G401 (cell line): ENCODE measurements around the gene NXF1. TPM values are rescaled to one million over a fixed set of nuclear protein-coding genes. Genes with fewer than 3 reads are reported as not detected.
"Not testable (repeated sequence)": the region's sequence is repeated elsewhere in the genome, so short reads cannot be mapped to it uniquely, and the experiment has no call there.

Source experiments
- DNase-seq: peaks from one replicate; pipeline ENCODE4 v3.0.0-alpha.2; 2015; ENCODE audit warnings: low spot score
- in situ Hi-C: cut with HindIII; loops from 2 replicates; pipeline ENCODE4 v1.10.0; 2016; ENCODE audit warnings: low sequenced_read_pairs, mixed read lengths
- total RNA-seq: library from RNA; depleted of rRNA; stranded (reverse); fragments of >200 nt; shearing (Covaris generic); gene quantifications from 2 replicates; pipeline ENCODE4 v1.2.3, GENCODE V29; 2014; rRNA removed

The NXF1 gene
- total RNA-seq: 10.2 and 23.3 TPM in 2 replicates

DNA sequence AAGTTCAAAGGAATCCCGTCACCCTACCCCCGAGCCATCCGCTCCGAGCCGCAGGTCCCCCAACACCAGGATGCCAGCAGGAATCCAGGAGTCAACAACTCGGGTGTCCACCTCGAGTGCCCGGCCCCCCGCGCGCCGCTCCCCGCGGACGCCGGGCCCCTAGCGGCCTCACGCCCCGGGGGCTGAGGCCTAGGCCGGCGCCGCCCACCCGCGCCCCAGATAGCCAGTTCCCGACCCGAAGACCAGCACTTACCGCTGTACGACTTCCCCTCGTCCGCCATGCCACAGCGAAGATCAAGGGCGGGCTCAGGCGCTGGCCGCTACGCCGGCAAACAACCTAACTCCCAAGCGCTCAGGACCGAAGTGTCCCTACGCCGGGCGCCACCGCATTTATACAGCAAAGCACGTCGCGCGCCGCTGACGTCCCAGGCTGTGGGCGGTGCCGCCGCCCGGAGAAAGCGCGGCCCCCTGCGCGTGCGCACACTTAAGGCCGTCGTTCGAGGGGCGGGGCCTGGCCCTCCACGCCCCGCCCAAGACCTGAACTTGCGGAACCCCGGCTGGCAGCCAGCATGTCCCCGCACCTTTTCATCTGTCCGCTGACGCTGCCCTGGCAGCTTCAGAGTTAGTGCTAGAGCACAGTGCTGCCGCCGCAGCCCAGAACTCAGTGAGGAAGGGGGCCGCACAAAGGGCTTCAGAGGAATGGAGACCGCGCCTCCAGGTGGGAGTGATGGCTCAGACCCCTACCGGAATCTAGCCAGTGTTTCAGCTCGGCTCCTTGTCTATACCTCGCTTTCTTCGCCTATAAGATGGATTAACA lies at the start of gene NXF1:
Gene NXF1, minus strand, starts transcription at position 365 of the 817 bp plus-strand sequence. Its CDS starts 84 bp downstream, at position 281.
- peak; percentile 95 for DNase-seq
- in situ Hi-C loops: no loop called here

DNA sequence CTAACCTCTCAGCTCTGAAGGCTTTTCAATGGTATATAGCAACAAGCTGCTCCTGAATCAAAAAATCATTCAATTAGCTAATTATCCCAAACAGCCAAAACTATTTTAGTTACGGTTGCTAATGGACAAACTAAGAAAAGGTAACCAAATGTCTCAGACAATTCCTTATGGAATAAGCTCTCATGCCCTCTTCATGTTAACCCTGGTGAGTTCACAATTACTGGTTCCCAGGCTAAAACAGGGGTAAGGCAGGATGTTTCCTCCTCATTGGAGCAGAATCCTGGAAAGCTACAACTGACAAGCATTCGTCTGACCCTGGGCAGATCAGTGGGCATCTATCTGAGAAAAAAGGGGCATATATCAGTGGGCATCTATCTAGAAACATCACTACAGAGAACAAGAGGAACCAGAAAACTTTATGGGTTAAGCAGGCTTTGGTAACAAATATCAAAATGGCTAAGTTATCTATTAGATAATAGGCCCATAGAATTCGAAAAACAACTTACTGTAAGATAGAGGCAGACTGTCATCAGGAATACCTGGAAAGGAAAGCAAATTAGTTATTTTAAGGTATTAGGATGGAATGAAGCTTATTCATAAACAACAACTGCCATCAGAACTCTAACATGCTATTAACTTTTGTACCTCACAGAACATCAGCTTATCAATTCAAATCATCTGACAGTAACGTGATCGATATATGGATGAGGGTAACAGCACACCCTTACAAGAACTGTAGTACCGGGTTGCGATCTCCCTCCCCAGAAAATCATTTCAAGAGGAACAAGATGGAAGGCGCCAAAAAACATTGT lies 49.0 kb upstream of the NXF1 start:
- no peak for DNase-seq
- in situ Hi-C loops: no loop called here

DNA sequence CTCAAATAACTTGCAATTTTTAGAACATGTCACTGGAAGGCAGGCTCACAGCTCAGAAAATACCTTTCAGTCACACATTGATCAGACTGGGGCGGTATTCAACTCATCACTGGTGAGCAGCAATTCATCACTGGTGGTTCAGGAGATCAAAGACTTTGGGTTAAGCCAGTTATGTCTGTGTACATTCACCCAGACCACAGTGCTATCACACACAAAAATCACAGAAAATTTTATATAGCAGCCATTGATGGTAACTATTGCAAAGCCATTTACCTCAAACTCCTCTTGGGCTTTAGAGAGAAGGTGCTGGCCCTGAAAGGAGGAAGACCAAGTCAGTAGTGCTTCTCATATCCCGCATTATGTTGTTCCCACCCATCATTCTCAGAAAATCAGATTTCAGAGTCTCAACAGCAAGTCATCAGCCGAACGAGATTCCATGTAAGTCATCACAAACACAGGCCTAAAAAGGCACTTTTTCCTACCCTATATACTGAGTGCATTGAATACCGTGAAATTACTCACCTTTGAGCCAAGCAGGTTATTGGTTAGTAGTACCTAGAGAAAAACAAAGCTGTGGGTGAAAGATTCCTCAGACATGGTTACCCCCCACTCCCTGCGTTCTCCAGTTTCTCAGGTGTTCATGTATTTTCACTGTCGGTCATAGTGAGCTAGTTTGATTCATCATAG lies 48.2 kb upstream of the NXF1 start:
- no peak for DNase-seq
- in situ Hi-C loops: no loop called here

DNA sequence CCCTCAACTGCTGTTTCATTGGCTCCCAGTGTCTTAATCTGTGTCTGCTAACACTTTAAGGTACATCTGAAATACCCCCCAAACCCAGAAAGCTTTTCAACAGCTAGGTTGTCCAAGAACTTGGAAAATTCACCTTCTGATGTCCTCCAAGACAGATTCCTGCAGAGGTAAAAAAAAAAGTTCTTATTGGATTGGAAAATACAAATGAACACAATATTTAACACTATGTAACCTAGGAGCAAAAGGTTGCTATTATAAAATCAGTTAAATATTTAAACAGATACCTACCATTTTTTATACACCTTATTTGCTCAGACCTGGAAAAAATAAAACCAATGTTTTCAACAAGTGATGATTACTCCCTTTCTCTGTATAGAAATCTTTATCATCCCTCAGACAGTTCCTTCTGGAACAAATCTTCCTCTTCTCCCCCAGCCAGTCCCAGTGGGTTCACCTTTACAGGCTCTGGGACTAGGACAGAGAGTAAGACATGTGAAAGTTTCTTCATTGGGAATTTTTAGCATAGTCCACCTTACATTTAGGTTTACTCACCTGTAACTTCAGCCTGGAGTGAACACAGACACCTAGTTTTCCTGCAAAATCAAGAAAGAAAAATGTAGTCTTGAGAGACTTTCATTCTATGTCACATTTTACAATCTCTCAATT lies 47.4 kb upstream of the NXF1 start:
- DNase-seq: no peak
- in situ Hi-C loops: no loop called here

DNA sequence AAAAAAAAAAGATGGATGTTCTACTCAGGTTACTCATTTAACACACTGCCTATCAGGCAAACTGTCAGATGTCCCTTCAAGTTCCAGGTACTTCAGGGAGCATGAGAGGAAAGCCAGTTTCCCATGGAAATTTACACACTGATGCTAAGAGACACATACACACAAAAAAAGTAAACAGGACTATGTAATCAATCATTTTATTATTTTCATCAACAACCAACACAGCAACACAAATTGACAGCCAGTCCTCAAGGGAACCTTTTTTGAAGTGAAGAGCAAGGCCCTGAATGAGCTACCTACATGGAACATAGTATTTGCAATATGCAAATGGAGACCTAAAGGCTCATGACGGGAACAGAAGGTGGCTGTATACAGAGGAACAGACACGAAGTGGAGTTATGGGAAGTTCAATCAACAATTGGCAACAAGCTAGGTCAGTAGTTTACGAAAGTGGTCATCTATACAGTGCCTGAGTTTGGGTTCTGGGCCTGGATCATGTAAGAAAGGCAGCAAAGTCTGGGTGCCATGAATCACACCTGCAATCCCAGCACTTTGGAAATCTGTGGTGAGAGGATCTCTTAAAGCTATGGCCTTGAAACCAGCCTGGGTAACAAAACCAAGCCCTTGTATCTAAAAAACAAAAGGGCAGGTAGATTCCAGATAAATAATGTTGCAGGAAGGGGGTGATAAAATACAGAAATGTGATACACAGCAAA lies 46.7 kb upstream of the NXF1 start:
- in situ Hi-C loops: no loop called here
- DNase-seq: no peak

DNA sequence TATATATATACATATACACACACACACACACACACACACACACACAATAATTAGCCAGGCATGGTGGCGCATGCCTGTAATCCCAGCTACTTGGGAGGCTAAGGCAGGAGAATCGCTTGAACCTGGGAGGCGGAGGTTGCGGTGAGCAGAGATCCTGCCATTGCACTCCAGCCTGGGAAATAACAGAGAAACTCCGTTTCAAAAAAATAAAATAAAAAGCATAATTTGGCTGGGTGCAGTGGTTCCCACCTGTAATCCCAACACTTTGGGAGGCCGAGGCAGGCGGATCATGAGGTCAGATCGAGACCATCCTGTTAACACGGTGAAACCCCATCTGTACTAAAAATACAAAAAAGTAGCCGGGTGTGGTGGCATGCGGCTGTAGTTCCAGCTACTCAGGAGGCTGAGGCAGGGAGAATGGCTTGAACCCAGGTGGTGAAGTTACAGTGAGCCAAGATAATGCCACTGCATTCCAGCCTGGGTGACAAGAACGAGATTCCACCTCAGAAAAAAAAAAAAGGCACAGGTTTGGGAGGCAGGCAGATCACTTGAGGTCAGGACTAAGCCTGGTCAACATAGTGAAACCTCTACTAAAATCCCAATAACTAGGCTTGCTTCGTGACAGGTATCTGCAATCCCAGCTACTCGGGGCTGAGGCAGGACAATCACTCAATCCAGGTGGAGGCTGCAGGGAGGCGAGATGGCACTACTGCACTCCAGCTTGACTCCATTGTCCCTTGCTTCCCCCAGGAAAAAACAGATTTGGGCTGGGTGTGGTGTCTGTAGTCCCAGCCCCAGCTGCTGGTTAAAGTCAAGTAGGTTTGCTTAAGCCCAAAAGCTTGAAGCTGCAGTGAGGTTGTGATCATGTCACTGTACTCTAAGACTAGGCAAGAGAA lies 45.9 kb upstream of the NXF1 start:
- peak; percentile 49 for DNase-seq
- in situ Hi-C loops: no loop called here

DNA sequence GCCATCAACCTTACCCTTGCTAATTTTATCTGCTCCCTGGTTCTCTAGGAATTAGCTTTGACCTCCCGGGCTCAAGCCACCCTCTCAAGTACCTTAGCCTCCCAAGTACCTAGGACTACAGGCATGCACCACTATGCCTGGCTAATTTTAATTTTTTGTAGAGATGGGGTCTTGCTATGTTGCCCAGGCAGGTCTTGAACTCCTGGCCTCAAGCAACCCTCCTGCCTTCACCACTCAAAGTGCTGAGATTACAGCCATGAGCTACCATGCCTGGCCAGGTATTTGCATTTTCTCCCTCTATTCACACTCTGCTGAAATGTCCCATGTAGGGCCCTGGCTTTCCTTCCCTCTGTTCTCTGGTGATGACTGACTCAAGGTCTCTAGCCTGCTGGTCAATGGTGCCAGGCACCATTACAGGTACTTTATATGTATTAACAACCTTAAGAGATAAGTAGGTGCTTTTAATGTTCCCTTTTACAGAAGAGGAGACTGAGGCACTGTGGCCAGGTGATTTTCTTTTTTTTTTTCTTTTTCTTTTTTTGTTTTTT lies 42.6 kb upstream of the NXF1 start:
- in situ Hi-C loops: no loop called here

DNA sequence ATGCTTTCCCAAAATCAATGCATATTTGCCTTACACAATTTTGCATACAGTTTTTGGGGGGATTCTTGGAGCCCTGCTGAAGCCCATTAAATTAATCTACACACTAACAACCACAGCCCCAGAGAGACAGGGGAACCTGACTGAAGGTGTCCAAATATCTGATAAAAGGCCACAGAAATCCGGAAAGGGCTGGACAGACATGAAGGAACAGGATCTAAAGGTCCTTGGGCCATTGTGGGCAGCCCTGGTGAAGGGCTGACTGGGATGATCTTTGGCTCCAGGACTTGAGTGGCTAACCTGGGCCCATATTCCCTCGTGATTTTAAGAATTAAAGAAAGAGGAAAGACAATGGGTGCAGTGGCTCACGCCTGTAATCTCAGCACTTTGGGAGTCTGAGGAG lies 40.9 kb upstream of the NXF1 start:
- in situ Hi-C loops: no loop called here
- no peak for DNase-seq

More for the DNA sequence above, 42.6 kb upstream of the NXF1 start:
- DNase-seq: no peak

DNA sequence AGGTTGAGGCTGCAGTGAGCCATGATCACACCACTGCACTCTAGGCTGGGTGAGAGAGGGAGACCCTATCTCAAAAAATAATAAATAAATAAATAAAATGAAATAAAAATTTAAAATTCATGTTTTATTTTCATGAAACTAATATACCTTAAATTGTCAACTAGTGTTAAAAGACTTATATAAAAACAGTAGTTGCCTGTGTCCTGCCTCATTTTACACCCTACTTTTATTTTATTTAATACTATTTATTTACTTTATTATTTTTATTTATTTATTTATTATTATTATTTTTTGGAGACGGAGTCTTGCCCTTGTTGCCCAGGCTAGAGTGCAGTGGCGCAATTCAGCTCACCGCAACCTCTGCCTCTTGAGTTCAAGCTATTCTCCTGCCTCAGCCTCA lies 38.9 kb upstream of the NXF1 start:
- in situ Hi-C loops: no loop called here
- DNase-seq: no peak

DNA sequence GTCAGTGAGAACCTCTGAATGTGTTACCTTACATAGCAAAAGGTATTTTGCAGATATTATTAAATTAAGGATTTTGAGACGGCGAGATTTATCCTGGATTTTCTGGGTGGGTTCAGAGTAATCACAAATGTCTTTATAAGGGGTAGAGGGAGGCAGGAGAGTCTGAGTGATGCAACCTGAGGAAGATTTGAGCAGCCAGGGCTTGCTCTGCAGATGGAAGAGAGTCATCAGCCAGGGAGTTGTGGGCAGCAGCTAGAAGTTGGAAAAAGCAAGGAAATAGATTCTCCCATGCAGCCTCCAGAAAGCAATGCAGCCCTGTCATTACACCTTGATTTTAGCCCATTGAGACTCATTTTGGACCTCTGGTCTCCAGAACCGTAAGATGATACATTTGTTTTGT lies 38.2 kb upstream of the NXF1 start:
- in situ Hi-C loops: no loop called here
- DNase-seq: no peak

DNA sequence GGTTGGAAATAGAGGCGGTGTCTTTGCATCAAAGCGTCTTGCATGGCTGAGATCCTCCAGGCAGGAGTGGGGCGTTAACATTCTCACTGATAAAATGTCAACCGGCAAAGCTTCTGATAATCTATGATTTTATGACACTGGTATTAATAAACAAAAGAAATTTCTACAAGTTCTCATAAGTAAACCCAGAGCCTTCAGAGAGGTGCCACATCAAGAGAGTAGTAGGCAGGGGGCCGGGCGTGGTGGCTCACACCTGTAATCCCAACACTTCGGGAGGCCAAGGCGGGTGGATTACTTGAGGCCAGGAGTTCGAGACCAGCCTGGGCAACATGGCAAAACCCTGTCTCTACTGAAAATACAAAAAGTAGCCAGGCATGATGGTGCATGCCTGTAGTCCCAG lies 37.7 kb upstream of the NXF1 start:
- DNase-seq, in situ Hi-C loops: not testable (repeated sequence)

DNA sequence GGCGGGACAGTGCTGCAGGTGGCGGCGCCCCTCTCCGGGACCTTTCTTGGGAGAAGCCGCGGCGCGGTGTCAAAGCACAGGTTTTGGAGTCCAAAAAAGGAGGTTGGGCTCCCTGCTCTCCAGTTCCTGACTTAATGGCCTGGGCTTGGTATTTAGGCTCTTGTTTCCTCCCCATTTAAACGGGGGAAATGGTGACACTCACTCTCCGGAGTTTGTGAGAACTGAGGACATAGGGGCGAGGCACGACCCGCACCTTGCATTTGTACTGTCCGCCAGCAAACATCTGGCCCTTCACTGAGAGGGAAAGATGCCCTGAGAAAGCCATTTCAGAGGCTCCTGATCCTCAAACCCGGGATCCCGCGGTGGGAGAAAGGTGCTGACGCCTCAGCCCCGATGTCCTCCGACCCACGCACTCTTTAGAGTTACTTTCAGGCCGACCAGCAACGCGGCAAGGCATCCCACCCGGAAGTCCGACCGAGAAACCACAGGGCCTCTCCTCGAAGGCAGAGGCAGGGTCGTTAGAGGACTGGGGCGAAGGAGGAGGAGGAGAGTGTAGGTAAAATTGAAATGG lies 37.0 kb upstream of the NXF1 start:
- in situ Hi-C loops: no loop called here
- DNase-seq: no peak

DNA sequence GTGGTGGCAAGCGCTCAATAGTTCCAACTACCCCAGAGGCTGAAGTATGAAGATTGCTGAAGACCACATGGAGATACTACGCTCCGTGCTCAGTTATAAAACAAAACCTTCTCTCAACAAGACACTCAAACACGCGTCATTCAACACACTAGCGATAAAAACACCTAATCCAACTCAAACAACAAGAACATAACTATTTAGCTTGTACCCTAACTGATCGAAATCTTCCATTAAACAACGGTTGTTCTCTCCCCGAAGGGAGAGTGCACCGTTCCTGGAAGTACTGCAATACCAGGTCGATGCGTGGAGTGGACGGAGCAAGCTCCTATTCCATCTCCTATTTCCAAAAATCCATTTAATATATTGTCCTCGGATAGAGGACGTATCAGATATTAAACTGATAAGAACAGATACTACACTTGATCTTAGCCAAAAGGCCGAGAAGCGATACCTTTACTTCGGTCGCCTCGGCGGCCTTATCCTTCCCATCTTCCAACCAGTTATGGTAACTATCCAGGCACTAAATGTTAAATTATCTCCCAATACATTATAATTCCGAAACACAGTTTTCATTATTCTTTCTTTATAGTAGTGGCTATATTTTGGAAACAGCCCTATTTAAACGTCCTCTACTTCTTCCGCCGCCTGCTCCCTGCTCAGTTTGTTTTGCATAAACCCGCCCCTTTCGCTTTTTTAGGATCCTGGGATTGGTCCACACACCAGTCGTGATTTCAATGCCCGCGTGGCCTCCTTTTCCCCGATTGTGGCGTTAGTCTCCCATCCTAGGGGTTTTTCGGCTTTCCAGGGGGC lies 36.3 kb upstream of the NXF1 start:
- DNase-seq: peak; percentile 99
- in situ Hi-C loops: no loop called here

DNA sequence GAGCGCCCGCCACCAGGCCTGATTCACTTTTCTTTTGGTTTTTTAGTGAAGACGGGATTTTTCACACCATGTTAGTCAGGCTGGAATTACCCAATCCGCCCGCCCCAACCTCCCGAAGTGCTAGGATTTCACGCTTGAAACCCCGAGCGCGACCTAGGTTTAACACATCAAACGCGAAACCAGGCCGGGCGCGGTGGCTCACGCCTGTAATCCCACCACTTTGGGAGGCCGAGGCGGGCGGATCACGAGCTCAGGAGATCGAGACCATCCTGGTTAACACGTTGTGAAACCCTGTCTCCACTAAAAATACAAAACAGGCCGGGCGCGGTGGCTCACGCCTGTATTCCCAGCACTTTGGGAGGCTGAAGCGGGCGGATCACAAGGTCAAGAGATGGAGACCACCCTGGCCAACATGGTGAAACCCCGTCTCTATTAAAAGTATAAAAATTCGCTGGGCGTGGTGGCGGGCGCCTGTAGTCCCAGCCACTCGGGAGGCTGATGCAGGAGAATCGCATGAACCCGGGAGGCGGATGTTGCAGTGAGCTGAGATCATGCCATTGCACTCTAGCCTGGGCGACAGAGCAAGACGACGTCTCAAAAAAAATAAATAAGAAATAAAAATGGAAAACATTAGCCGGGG lies 35.6 kb upstream of the NXF1 start:
- in situ Hi-C loops: not testable (repeated sequence)
- DNase-seq: peak; percentile 78

DNA sequence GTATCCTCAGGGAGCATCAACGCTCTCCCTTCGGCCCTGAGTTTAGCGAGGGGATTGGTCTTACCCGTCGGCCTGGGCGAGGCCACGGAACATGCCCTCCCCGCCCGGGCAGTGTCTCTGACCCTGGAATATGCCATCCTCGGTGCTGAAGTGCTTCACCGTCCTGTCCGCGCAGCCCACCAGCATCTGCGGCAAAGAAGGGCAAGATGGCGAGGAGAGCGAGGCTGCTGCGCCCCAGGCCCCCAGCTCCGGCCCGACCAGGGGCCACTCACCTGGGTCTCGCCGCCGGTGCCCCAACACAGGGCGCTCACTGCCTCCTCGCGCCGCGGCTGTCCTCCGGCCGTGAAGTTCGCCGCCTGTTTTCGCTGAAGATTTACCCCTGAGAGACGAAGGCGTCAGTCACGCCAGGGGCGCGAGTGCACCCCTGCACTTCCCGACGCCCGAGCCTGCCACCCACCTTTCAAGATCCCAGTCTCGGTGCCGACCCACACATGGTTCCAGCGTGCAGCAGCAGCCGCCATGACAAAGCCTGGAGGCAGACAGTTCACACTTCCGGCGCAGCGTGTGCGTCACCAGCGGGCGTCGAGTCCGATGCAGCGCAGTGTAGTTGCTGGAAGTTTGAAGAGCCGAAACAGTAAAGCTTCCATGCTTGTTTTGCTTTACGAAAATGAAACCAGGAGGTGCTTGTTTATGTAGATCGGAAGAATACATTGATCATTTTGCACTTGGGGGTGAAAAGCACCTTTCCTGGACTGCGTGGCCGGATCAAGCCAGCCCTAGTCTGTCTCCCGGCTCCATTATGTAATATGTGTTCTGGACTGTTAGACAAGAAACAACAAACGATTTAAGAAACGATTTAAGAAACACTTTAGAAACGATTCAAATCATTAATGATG lies 34.1 kb upstream of the NXF1 start, which contains the start of gene WDR74:
Gene WDR74, minus strand, starts transcription at position 541 of the 896 bp plus-strand sequence. Its CDS starts 20 bp downstream, at position 521.
- peak; percentile 94 for DNase-seq
- in situ Hi-C loops: no loop called here
